Karpas-422 (cell line): ENCODE measurements around the gene TLE4. TPM values are rescaled to one million over a fixed set of nuclear protein-coding genes. Genes with fewer than 3 reads are reported as not detected.
"Not testable (repeated sequence)": the region's sequence is repeated elsewhere in the genome, so short reads cannot be mapped to it uniquely, and the experiment has no call there.

ENCODE experiments used
- DNase-seq: peaks from one replicate; pipeline ENCODE4 v3.0.0-alpha.2; 2015
- H2AFZ ChIP-seq: fragments of 200-600 bp; sonication (generic); 2 replicates; pipeline ENCODE4 v1.6.1; 2014; ENCODE audit warnings: antibody characterized with exemption, low read length, mixed read lengths
- H3K27ac ChIP-seq: fragments of 200-600 bp; sonication (generic); 2 replicates; pipeline ENCODE4 v1.5.1; 2014; ENCODE audit warnings: mild to moderate bottlenecking, low read length, moderate library complexity
- H3K27me3 ChIP-seq: fragments of 200-600 bp; sonication (generic); 2 replicates; pipeline ENCODE4 v1.6.1; 2014; ENCODE audit warnings: low read length, mixed read lengths
- H3K36me3 ChIP-seq: fragments of 200-600 bp; sonication (generic); 2 replicates; pipeline ENCODE4 v1.6.1; 2014; ENCODE audit warnings: low read length, mixed read lengths; ENCODE audit not compliant: insufficient read depth
- H3K4me1 ChIP-seq: fragments of 200-600 bp; sonication (generic); 2 replicates; pipeline ENCODE4 v1.6.1; 2014; ENCODE audit warnings: mild to moderate bottlenecking, low read length, mixed read lengths
- H3K4me2 ChIP-seq: fragments of 200-600 bp; sonication (generic); 2 replicates; pipeline ENCODE4 v1.6.1; 2014; ENCODE audit warnings: low read length, low read depth, mild to moderate bottlenecking; ENCODE audit not compliant: poor library complexity, severe bottlenecking
- H3K4me3 ChIP-seq: fragments of 200-600 bp; sonication (generic); 2 replicates; pipeline ENCODE4 v1.5.1; 2014; ENCODE audit warnings: mild to moderate bottlenecking, antibody characterized with exemption, low read length, mixed read lengths
- H3K79me2 ChIP-seq: fragments of 200-600 bp; sonication (generic); 2 replicates; pipeline ENCODE4 v1.6.1; 2014; ENCODE audit warnings: mild to moderate bottlenecking, low read length, mixed read lengths
- H3K9ac ChIP-seq: fragments of 200-600 bp; sonication (generic); 2 replicates; pipeline ENCODE4 v1.6.0; 2014; ENCODE audit warnings: low read length
- H3K9me2 ChIP-seq: fragments of 200-600 bp; sonication (generic), shearing (Covaris generic); replicated peaks from 2 replicates; pipeline ENCODE4 v1.6.0; 2014; ENCODE audit warnings: mild to moderate bottlenecking, low read length, moderate library complexity; ENCODE audit not compliant: insufficient read depth
- H3K9me3 ChIP-seq: fragments of 300-700, 200-600 bp; sonication (generic); 2 replicates; pipeline ENCODE4 v1.6.1; 2014; ENCODE audit warnings: low read length, mixed read lengths
- H4K20me1 ChIP-seq: fragments of 200-600 bp; sonication (generic); 2 replicates; pipeline ENCODE4 v1.6.1; 2014; ENCODE audit warnings: mild to moderate bottlenecking, antibody characterized with exemption, low read length, low read depth; ENCODE audit not compliant: insufficient read depth
- total RNA-seq: library from RNA; depleted of rRNA; stranded (reverse); fragments of >200 nt; shearing (Covaris generic); gene quantifications from 2 replicates; pipeline ENCODE4 v1.2.3, GENCODE V29; 2014; ENCODE audit warnings: low replicate concordance; rRNA removed

Gene TLE4
- 65.3 TPM in 2 replicates for total RNA-seq

GRCh38 chr9:79571309-79572031 is at the start of gene TLE4:
TLE4 (plus strand) TSS chr9:79571965; CDS start chr9:79572791, 826 bp downstream.
- Histone ChIP-seq H4K20me1 (no peaks in the 10 kb centered on the region), H3K79me2 (peaks cover 39% of the 10 kb centered on the region), H3K27me3 (no peaks in the 10 kb centered on the region), H3K36me3 (peaks cover 10% of the 10 kb centered on the region), H3K27ac (peak within 1 kb of the TSS; percentile 94), H3K4me2 (peak within 1 kb of the TSS; percentile 92), H3K4me3 (peak within 1 kb of the TSS; percentile 83), H3K4me1 (peaks cover 40% of the 10 kb centered on the region), H3K9me2 (no peaks in the 10 kb centered on the region), H3K9ac (peak within 1 kb of the TSS; percentile 89), H2AFZ (peak within 1 kb of the TSS; percentile 90), H3K9me3 (no peaks in the 10 kb centered on the region)
- peak; percentile 100 for DNase-seq

- Histone ChIP-seq H3K79me2 (no peaks in the 10 kb centered on the region), H3K27ac (no peak overlapping the region), H3K4me1 (no peaks in the 10 kb centered on the region), H3K36me3 (no peaks in the 10 kb centered on the region), H3K9me3 (no peaks in the 10 kb centered on the region), H2AFZ (no peak overlapping the region), H3K9ac (no peak overlapping the region), H3K4me3 (no peak overlapping the region), H3K27me3 (no peaks in the 10 kb centered on the region), H3K9me2 (no peaks in the 10 kb centered on the region), H3K4me2 (no peak overlapping the region), H4K20me1 (no peaks in the 10 kb centered on the region)
- DNase-seq, result no peak
These were observed 49.0 kb upstream of the TLE4 start for GRCh38 chr9:79522793-79523192.

- Histone ChIP-seq H3K9me2 (no peaks in the 10 kb centered on the region), H3K9ac (no peak overlapping the region), H3K27me3 (no peaks in the 10 kb centered on the region), H3K4me2 (no peak overlapping the region), H2AFZ (no peak overlapping the region), H3K27ac (no peak overlapping the region), H3K36me3 (no peaks in the 10 kb centered on the region), H4K20me1 (no peaks in the 10 kb centered on the region), H3K4me1 (no peaks in the 10 kb centered on the region), H3K4me3 (no peak overlapping the region), H3K79me2 (no peaks in the 10 kb centered on the region), H3K9me3 (no peaks in the 10 kb centered on the region)
- no peak for DNase-seq
These were observed 47.5 kb upstream of the TLE4 start for GRCh38 chr9:79524266-79524665.

GRCh38 chr9:79526149-79526672 is 45.6 kb upstream of the TLE4 start:
- H3K36me3 ChIP-seq, result no peaks in the 10 kb centered on the region
- DNase-seq, result no peak
- no peaks in the 10 kb centered on the region for H3K27me3 ChIP-seq
- H3K27ac ChIP-seq, result no peak overlapping the region
- H3K4me2 ChIP-seq, result no peak overlapping the region
- H3K4me1 ChIP-seq, result no peaks in the 10 kb centered on the region
- no peaks in the 10 kb centered on the region for H3K9me3 ChIP-seq
- H3K4me3 ChIP-seq, result no peak overlapping the region
- H2AFZ ChIP-seq, result no peak overlapping the region
- no peak overlapping the region for H3K9ac ChIP-seq
- no peaks in the 10 kb centered on the region for H3K79me2 ChIP-seq
- no peaks in the 10 kb centered on the region for H3K9me2 ChIP-seq
- no peaks in the 10 kb centered on the region for H4K20me1 ChIP-seq

GRCh38 chr9:79535534-79535933 is 36.2 kb upstream of the TLE4 start:
- no peaks in the 10 kb centered on the region for H3K4me1 ChIP-seq
- no peak overlapping the region for H3K4me2 ChIP-seq
- no peak overlapping the region for H3K4me3 ChIP-seq
- H3K27ac ChIP-seq, result no peak overlapping the region
- H2AFZ ChIP-seq, result no peak overlapping the region
- H3K79me2 ChIP-seq, result no peaks in the 10 kb centered on the region
- no peaks in the 10 kb centered on the region for H4K20me1 ChIP-seq
- DNase-seq, result no peak
- H3K9me2 ChIP-seq, result no peaks in the 10 kb centered on the region
- H3K9ac ChIP-seq, result no peak overlapping the region
- H3K27me3 ChIP-seq, result peaks cover 3% of the 10 kb centered on the region; the same call in 1 of the 2 replicates
- no peaks in the 10 kb centered on the region for H3K36me3 ChIP-seq
- no peaks in the 10 kb centered on the region for H3K9me3 ChIP-seq

- no peak overlapping the region for H3K27ac ChIP-seq
- no peaks in the 10 kb centered on the region for H3K4me1 ChIP-seq
- peaks cover 3% of the 10 kb centered on the region; the same call in 1 of the 2 replicates for H3K27me3 ChIP-seq
- H3K9me3 ChIP-seq, result no peaks in the 10 kb centered on the region
- H3K9ac ChIP-seq, result no peak overlapping the region
- no peak overlapping the region for H3K4me3 ChIP-seq
- H2AFZ ChIP-seq, result no peak overlapping the region
- DNase-seq, result no peak
- H3K9me2 ChIP-seq, result no peaks in the 10 kb centered on the region
- no peaks in the 10 kb centered on the region for H3K79me2 ChIP-seq
- H4K20me1 ChIP-seq, result no peaks in the 10 kb centered on the region
- H3K36me3 ChIP-seq, result no peaks in the 10 kb centered on the region
- H3K4me2 ChIP-seq, result no peak overlapping the region
These were observed 33.9 kb upstream of the TLE4 start for GRCh38 chr9:79537838-79538237.

- Histone ChIP-seq H3K9me2 (no peaks in the 10 kb centered on the region), H3K27ac (no peak overlapping the region), H2AFZ (no peak overlapping the region), H3K4me3 (no peak overlapping the region), H3K27me3 (peaks cover 3% of the 10 kb centered on the region; the same call in 1 of the 2 replicates), H3K4me2 (no peak overlapping the region), H3K79me2 (no peaks in the 10 kb centered on the region), H4K20me1 (no peaks in the 10 kb centered on the region), H3K4me1 (no peaks in the 10 kb centered on the region), H3K36me3 (no peaks in the 10 kb centered on the region), H3K9me3 (no peaks in the 10 kb centered on the region), H3K9ac (no peak overlapping the region)
- no peak for DNase-seq
These were observed 28.8 kb upstream of the TLE4 start for GRCh38 chr9:79542735-79543620.

- not testable (repeated sequence) for H3K4me2 ChIP-seq, H3K4me1 ChIP-seq, H2AFZ ChIP-seq, H4K20me1 ChIP-seq, H3K36me3 ChIP-seq, H3K4me3 ChIP-seq, H3K9ac ChIP-seq, DNase-seq, H3K27me3 ChIP-seq, H3K9me3 ChIP-seq, H3K9me2 ChIP-seq, H3K27ac ChIP-seq, H3K79me2 ChIP-seq
These were observed 27.4 kb upstream of the TLE4 start for GRCh38 chr9:79544375-79544774.
